ENCODE measurements around the gene SCUBE3.

SCUBE3 gene

GRCh38 chr6:35253249-35253648 lies 39.5 kb downstream of the SCUBE3 start:
- H3K9me2 ChIP-seq (replicated peaks; ENCODE audit: insufficient read depth, low read length) = no peaks in the 10 kb centered on the region
- no peak for TF ChIP-seq EZH2phosphoT487 (conservative IDR thresholded peaks at IDR 0.05; ENCODE audit: low read length)
- TF ChIP-seq, protein P1, sequence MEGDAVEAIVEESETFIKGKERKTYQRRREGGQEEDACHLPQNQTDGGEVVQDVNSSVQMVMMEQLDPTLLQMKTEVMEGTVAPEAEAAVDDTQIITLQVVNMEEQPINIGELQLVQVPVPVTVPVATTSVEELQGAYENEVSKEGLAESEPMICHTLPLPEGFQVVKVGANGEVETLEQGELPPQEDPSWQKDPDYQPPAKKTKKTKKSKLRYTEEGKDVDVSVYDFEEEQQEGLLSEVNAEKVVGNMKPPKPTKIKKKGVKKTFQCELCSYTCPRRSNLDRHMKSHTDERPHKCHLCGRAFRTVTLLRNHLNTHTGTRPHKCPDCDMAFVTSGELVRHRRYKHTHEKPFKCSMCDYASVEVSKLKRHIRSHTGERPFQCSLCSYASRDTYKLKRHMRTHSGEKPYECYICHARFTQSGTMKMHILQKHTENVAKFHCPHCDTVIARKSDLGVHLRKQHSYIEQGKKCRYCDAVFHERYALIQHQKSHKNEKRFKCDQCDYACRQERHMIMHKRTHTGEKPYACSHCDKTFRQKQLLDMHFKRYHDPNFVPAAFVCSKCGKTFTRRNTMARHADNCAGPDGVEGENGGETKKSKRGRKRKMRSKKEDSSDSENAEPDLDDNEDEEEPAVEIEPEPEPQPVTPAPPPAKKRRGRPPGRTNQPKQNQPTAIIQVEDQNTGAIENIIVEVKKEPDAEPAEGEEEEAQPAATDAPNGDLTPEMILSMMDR (IDR thresholded peaks at IDR 0.05; ENCODE audit: insufficient read depth, low read length, poor library complexity, severe bottlenecking) = no peak
- no peak overlapping the region for H3K4me2 ChIP-seq (ENCODE audit: low read depth, low read length, poor library complexity, severe bottlenecking)
- no peak overlapping the region for H3K9ac ChIP-seq (ENCODE audit: low read length)
- no peak overlapping the region for H2AFZ ChIP-seq (ENCODE audit: low read depth, low read length, severe bottlenecking)
- H3K27ac ChIP-seq (ENCODE audit: low read depth, low read length) = no peak overlapping the region
- H3K9me3 ChIP-seq (ENCODE audit: insufficient read depth, low read length) = no peaks in the 10 kb centered on the region
- H3K36me3 ChIP-seq (ENCODE audit: low read length) = no peaks in the 10 kb centered on the region
- H3F3A ChIP-seq (ENCODE audit: insufficient read depth) = no peaks in the 10 kb centered on the region
- no peaks in the 10 kb centered on the region for H3K79me2 ChIP-seq (ENCODE audit: insufficient read depth, low read length)
- H3K4me3 ChIP-seq (ENCODE audit: insufficient read depth, low read length, poor library complexity, severe bottlenecking) = no peak overlapping the region
- no peaks in the 10 kb centered on the region for H4K20me1 ChIP-seq (ENCODE audit: low read depth, low read length)
- H3K27me3 ChIP-seq (ENCODE audit: low read length) = no peaks in the 10 kb centered on the region

DNA sequence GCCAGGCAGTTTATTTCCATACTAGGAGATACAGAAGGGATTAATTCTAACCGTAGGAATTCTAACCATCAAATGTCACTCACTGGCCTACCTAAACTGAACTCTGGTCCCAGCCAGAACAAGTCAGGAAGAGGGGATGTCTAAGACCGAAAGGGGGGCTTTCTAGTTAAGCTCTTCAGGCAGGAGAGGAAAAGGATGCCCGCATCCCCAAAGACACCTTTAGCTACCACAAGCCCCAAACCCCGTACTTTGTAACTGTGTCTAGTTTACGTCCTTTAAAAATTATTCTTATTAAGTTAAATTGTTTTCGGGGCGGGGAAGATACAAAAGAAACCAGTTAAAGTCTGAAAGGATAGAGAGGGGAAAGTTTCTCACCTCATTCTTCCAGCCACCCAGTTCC lies 44.6 kb downstream of the SCUBE3 start:
- TF ChIP-seq, protein P1 (IDR thresholded peaks at IDR 0.05; ENCODE audit: insufficient read depth, low read length, poor library complexity, severe bottlenecking) = no peak
- TF ChIP-seq EZH2phosphoT487 (conservative IDR thresholded peaks at IDR 0.05; ENCODE audit: low read length) = no peak
- Histone ChIP-seq H2AFZ (ENCODE audit: low read depth, low read length, severe bottlenecking) (peak overlapping the region; percentile 88), H3K9me2 (replicated peaks; ENCODE audit: insufficient read depth, low read length) (no peaks in the 10 kb centered on the region), H3K9ac (ENCODE audit: low read length) (peak overlapping the region; percentile 86), H3K36me3 (ENCODE audit: low read length) (no peaks in the 10 kb centered on the region), H3K4me3 (ENCODE audit: insufficient read depth, low read length, poor library complexity, severe bottlenecking) (peak overlapping the region; percentile 72), H3K27me3 (ENCODE audit: low read length) (no peaks in the 10 kb centered on the region), H3K4me2 (ENCODE audit: low read depth, low read length, poor library complexity, severe bottlenecking) (peak overlapping the region; percentile 77), H3K27ac (ENCODE audit: low read depth, low read length) (no peak overlapping the region), H3K79me2 (ENCODE audit: insufficient read depth, low read length) (peaks cover 26% of the 10 kb centered on the region; the same call in 1 of the 2 replicates), H3F3A (ENCODE audit: insufficient read depth) (peaks cover 18% of the 10 kb centered on the region), H3K9me3 (ENCODE audit: insufficient read depth, low read length) (no peaks in the 10 kb centered on the region), H4K20me1 (ENCODE audit: low read depth, low read length) (no peaks in the 10 kb centered on the region)

- Histone ChIP-seq H3K9ac (ENCODE audit: low read length) (peak overlapping the region; percentile 86), H3K27me3 (ENCODE audit: low read length) (no peaks in the 10 kb centered on the region), H3K9me2 (replicated peaks; ENCODE audit: insufficient read depth, low read length) (no peaks in the 10 kb centered on the region), H4K20me1 (ENCODE audit: low read depth, low read length) (no peaks in the 10 kb centered on the region), H3K4me3 (ENCODE audit: insufficient read depth, low read length, poor library complexity, severe bottlenecking) (peak overlapping the region; percentile 72), H3K36me3 (ENCODE audit: low read length) (no peaks in the 10 kb centered on the region), H3F3A (ENCODE audit: insufficient read depth) (peaks cover 18% of the 10 kb centered on the region), H3K79me2 (ENCODE audit: insufficient read depth, low read length) (peaks cover 29% of the 10 kb centered on the region; the same call in 1 of the 2 replicates), H3K27ac (ENCODE audit: low read depth, low read length) (0 out of 2 replicates have a peak overlapping the region, but pooled peaks have one; percentile 72), H3K9me3 (ENCODE audit: insufficient read depth, low read length) (no peaks in the 10 kb centered on the region), H3K4me2 (ENCODE audit: low read depth, low read length, poor library complexity, severe bottlenecking) (peak overlapping the region; percentile 77), H2AFZ (ENCODE audit: low read depth, low read length, severe bottlenecking) (peak overlapping the region; percentile 88)
- TF ChIP-seq EZH2phosphoT487 (conservative IDR thresholded peaks at IDR 0.05; ENCODE audit: low read length) = no peak
- TF ChIP-seq, protein P1 (IDR thresholded peaks at IDR 0.05; ENCODE audit: insufficient read depth, low read length, poor library complexity, severe bottlenecking) = peak; percentile 10
Observed at GRCh38 chr6:35258858-35259193, 45.1 kb downstream of the SCUBE3 start.
